SU-DHL-6 (cell line): ENCODE measurements around the gene PKN3.
"Not testable (repeated sequence)": the region's sequence is repeated elsewhere in the genome, so short reads cannot be mapped to it uniquely, and the experiment has no call there.

ENCODE experiments used
- H2AFZ ChIP-seq: fragments of 200-600 bp; sonication (generic); 2 replicates; pipeline ENCODE4 v1.6.1; 2014; ENCODE audit warnings: low read depth, mild to moderate bottlenecking, moderate library complexity, mixed read lengths, antibody characterized with exemption, low read length; ENCODE audit not compliant: severe bottlenecking
- H3F3A ChIP-seq: fragments of 200-600 bp; shearing (Covaris generic); 2 replicates; pipeline ENCODE4 v1.6.0; 2016; ENCODE audit warnings: antibody characterized with exemption, mild to moderate bottlenecking; ENCODE audit not compliant: insufficient read depth
- H3K27ac ChIP-seq: fragments of 200-600 bp; sonication (generic); 2 replicates; pipeline ENCODE4 v1.5.1; 2016; ENCODE audit warnings: low read depth, mild to moderate bottlenecking, low read length, moderate library complexity, mixed read lengths
- H3K27me3 ChIP-seq: fragments of 200-600 bp; sonication (generic), shearing (Covaris generic); 2 replicates; pipeline ENCODE4 v1.6.0; 2014; ENCODE audit warnings: mild to moderate bottlenecking, low read length
- H3K36me3 ChIP-seq: fragments of 200-600 bp; sonication (generic); 2 replicates; pipeline ENCODE4 v1.6.1; 2014; ENCODE audit warnings: mild to moderate bottlenecking, low read length, mixed read lengths
- H3K4me2 ChIP-seq: fragments of 300-600, 200-600 bp; shearing (Covaris generic), sonication (generic); 2 replicates; pipeline ENCODE4 v1.6.0; 2014; ENCODE audit warnings: low read length, low read depth, mild to moderate bottlenecking; ENCODE audit not compliant: poor library complexity, severe bottlenecking
- H3K4me3 ChIP-seq: fragments of 200-600 bp; sonication (generic); 2 replicates; pipeline ENCODE4 v1.5.1; 2014; ENCODE audit warnings: antibody characterized with exemption, low read length, mild to moderate bottlenecking, mixed read lengths; ENCODE audit not compliant: insufficient read depth, poor library complexity, severe bottlenecking
- H3K79me2 ChIP-seq: fragments of 200-600 bp; sonication (generic); 2 replicates; pipeline ENCODE4 v1.6.1; 2014; ENCODE audit warnings: mild to moderate bottlenecking, low read length, moderate library complexity; ENCODE audit not compliant: insufficient read depth
- H3K9ac ChIP-seq: fragments of 200-600 bp; sonication (generic); 2 replicates; pipeline ENCODE4 v1.7.0; 2014; ENCODE audit warnings: mild to moderate bottlenecking, low read length
- H3K9me2 ChIP-seq: fragments of 200-600 bp; sonication (generic); replicated peaks from 2 replicates; pipeline ENCODE4 v1.6.1; 2014; ENCODE audit warnings: low read length; ENCODE audit not compliant: insufficient read depth
- H3K9me3 ChIP-seq: fragments of 200-600 bp; sonication (generic); 2 replicates; pipeline ENCODE4 v1.6.1; 2014; ENCODE audit warnings: low read length, mixed read lengths; ENCODE audit not compliant: insufficient read depth
- H4K20me1 ChIP-seq: fragments of 200-600 bp; sonication (generic); 2 replicates; pipeline ENCODE4 v1.6.1; 2014; ENCODE audit warnings: low read depth, mild to moderate bottlenecking, antibody characterized with exemption, low read length, moderate library complexity, mixed read lengths
- EZH2phosphoT487 ChIP-seq: fragments of 200-600 bp; sonication (generic), shearing (Covaris generic); conservative IDR thresholded peaks from 2 replicates; pipeline ENCODE4 v1.6.1; 2018; ENCODE audit warnings: mild to moderate bottlenecking, antibody characterized with exemption, low read length, moderate library complexity, mixed read lengths
- TF ChIP-seq, protein P1 (sequence below): fragments of 200-600 bp; sonication (generic); IDR thresholded peaks from one replicate; pipeline ENCODE4 v1.5.1; 2017; ENCODE audit warnings: antibody characterized with exemption, mild to moderate bottlenecking, low read length, moderate library complexity; ENCODE audit not compliant: insufficient read depth, poor library complexity, severe bottlenecking

Gene PKN3

DNA sequence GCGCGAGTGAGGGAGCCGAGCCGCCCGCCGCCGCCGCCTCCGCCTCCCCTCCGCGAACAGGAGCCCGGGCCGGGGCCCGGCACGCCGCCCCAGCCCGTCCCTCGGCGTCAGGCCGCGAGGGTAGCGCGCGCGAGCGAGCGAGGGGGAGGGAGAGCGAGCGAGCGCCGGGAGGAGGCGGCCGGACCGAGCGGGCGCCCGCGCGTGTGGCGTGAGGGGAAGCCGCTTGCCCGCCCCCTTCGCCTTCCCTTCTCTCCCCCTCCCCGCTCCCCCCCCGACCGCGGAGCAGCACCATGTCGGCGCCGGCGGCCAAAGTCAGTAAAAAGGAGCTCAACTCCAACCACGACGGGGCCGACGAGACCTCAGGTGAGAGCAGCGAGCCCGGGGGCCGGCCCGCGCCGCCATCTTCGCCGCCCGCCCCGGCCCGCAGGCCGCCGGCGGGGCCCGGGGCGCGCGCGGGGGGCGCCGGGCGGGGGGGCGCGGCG, 13.0 kb upstream of the PKN3 start:
- Histone ChIP-seq H3K4me2 (peak overlapping the region; percentile 21), H3K9me2 (no peaks in the 10 kb centered on the region), H2AFZ (no peak overlapping the region), H3K4me3 (peak overlapping the region; percentile 56), H4K20me1 (peaks cover 22% of the 10 kb centered on the region), H3K9ac (peak overlapping the region; percentile 68), H3K27me3 (no peaks in the 10 kb centered on the region), H3K27ac (peak overlapping the region; percentile 75), H3F3A (peaks cover 65% of the 10 kb centered on the region), H3K36me3 (peaks cover 40% of the 10 kb centered on the region), H3K9me3 (no peaks in the 10 kb centered on the region), H3K79me2 (peaks cover 80% of the 10 kb centered on the region)
- TF ChIP-seq EZH2phosphoT487: no peak
- TF ChIP-seq, protein P1, sequence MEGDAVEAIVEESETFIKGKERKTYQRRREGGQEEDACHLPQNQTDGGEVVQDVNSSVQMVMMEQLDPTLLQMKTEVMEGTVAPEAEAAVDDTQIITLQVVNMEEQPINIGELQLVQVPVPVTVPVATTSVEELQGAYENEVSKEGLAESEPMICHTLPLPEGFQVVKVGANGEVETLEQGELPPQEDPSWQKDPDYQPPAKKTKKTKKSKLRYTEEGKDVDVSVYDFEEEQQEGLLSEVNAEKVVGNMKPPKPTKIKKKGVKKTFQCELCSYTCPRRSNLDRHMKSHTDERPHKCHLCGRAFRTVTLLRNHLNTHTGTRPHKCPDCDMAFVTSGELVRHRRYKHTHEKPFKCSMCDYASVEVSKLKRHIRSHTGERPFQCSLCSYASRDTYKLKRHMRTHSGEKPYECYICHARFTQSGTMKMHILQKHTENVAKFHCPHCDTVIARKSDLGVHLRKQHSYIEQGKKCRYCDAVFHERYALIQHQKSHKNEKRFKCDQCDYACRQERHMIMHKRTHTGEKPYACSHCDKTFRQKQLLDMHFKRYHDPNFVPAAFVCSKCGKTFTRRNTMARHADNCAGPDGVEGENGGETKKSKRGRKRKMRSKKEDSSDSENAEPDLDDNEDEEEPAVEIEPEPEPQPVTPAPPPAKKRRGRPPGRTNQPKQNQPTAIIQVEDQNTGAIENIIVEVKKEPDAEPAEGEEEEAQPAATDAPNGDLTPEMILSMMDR: no peak

DNA sequence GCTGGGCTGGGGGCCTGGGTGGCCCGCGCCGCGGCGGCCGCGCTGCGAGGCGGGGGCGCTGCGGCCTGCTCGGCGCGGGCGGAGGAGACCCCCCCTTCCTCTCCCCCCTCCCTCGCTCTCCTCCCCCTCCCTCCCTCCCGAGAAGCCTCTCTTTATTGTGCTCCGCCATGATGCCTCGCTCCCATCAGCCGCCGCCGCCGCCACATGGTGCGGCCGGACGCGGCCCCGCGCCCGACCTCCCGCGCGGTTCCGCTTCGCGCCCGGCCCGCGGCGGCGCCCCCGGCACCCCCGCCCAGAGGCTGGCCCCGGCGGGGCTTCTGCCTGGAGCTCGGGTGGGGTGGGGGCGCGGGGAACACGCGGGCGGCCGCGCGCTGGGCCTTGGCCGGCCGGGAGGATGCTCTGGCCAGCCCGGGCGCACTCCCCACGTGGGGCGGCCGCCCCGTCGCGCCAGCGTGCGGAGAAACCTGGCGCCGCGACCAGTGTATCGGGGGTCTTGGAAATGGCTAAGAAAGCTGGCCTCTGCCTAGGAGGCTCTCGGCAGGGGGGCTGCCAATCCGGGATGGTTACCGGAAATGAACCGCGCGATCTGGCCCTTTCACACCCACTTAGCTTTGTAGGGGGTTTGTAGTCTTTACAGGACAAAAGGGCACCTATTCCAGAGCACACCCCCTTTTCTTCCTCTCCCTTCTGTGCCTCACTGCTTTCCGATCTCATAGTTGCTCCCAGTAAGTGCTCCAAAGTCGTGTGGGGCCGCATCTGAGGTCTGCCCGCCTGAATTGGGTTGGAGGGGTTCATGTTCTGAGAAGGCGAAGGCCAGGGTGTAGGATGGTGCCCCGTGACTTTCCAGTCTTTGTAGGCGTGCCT, 12.3 kb upstream of the PKN3 start:
- H3K9ac ChIP-seq: peak overlapping the region; percentile 91
- TF ChIP-seq, protein P1: no peak
- TF ChIP-seq EZH2phosphoT487: no peak
- H3K27me3 ChIP-seq: no peaks in the 10 kb centered on the region
- peaks cover 42% of the 10 kb centered on the region for H3K36me3 ChIP-seq
- no peaks in the 10 kb centered on the region for H3K9me3 ChIP-seq
- H3K27ac ChIP-seq: peak overlapping the region; percentile 81
- H3F3A ChIP-seq: peaks cover 66% of the 10 kb centered on the region
- H3K4me2 ChIP-seq: peak overlapping the region; percentile 79
- H3K79me2 ChIP-seq: peaks cover 72% of the 10 kb centered on the region
- H2AFZ ChIP-seq: no peak overlapping the region
- peak overlapping the region; percentile 81 for H3K4me3 ChIP-seq
- no peaks in the 10 kb centered on the region for H3K9me2 ChIP-seq
- H4K20me1 ChIP-seq: peaks cover 22% of the 10 kb centered on the region

DNA sequence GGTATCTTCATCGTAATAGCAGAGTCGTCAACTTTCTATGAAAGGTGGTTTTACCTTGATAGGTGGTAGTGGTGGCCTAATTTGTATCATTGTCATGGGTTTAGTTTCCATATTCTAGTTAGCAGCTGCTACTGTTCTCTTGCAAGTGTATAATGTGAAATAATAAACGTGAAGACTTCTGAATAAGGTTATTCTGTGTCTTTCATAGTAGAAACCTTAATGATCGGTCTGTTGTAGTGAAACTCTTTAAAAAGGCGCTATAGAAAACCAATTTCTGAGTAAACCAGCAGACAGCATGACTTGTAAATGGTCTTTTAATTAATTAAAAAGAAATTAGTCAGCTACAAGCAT, 11.6 kb upstream of the PKN3 start:
- no peaks in the 10 kb centered on the region for H3K27me3 ChIP-seq
- no peak overlapping the region for H2AFZ ChIP-seq
- peak overlapping the region; percentile 81 for H3K27ac ChIP-seq
- no peaks in the 10 kb centered on the region for H3K9me3 ChIP-seq
- H3K9me2 ChIP-seq: no peaks in the 10 kb centered on the region
- TF ChIP-seq EZH2phosphoT487: no peak
- TF ChIP-seq, protein P1: no peak
- H3K9ac ChIP-seq: peak overlapping the region; percentile 91
- H4K20me1 ChIP-seq: peaks cover 22% of the 10 kb centered on the region
- H3K79me2 ChIP-seq: peaks cover 66% of the 10 kb centered on the region
- H3K4me2 ChIP-seq: peak overlapping the region; percentile 79
- H3K4me3 ChIP-seq: peak overlapping the region; percentile 81
- peaks cover 45% of the 10 kb centered on the region for H3K36me3 ChIP-seq
- peaks cover 67% of the 10 kb centered on the region for H3F3A ChIP-seq

DNA sequence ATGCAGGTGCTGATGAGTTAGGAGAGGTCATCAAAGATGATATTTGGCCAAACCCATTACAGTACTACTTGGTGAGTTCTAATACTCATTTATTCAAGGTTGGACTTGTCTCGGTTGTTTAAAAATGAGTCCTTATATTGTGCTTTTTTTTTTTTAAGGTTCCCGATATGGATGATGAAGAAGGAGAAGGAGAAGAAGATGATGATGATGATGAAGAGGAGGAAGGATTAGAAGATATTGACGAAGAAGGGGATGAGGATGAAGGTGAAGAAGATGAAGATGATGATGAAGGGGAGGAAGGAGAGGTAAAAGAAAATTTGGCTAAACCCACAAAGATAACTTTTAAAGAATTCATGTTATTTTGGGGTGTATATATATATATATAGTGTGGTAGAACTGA, 8.6 kb upstream of the PKN3 start:
- not testable (repeated sequence) for H3K4me2 ChIP-seq, H3K4me3 ChIP-seq, H3K27ac ChIP-seq, H3K9me2 ChIP-seq, H3K27me3 ChIP-seq, H2AFZ ChIP-seq, H3K9me3 ChIP-seq, H3K9ac ChIP-seq
- Histone ChIP-seq H3F3A (peaks cover 74% of the 10 kb centered on the region), H3K79me2 (peaks cover 37% of the 10 kb centered on the region), H4K20me1 (peaks cover 22% of the 10 kb centered on the region), H3K36me3 (peaks cover 55% of the 10 kb centered on the region)
